Renal cortical epithelial cell (primary cell): ENCODE data around the gene STK32C. TPM values are rescaled to one million over a fixed set of nuclear protein-coding genes. Genes with fewer than 3 reads are reported as not detected.

Experiments
- DNase-seq: peaks from one replicate; pipeline ENCODE4 v3.0.0-alpha.2; 2011; ENCODE audit warnings: low read depth
- total RNA-seq: library from RNA; depleted of rRNA; stranded (reverse); fragments of >200 nt; gene quantifications from 2 replicates; pipeline ENCODE4 v1.2.3, GENCODE V29; 2014

The STK32C gene
- total RNA-seq, 1 donor from 2014 or later = 9.2 TPM

DNA sequence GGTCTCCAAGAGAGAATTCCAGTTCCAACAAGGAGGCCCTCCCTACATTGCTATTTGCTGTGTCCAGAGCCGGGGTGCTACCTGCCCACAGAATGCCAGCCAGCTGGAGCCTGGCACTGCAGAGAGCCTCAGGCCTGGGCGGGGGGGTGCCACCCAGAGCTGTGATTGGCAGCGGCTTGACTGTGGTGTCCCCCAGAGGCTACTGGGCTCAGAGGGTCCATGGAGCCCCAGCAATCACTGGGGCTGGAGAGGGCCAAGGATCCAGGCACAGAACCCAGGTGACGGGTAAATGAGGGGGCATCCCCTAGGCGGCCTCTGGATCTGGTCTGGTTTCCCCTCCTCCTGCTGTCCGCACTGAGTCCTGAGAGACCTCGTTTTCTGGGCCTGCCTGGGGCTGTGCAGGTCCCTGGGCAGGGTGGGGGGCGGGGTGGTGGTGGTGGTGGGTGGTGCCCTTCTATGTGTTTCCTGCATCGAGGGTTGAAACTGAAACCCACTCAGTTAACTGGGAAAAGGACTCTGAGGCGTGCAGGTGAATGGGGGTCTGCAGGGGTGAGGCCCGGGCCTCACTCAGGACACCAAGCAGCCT is 108.4 kb downstream of the STK32C start:
- DNase-seq = no peak

DNA sequence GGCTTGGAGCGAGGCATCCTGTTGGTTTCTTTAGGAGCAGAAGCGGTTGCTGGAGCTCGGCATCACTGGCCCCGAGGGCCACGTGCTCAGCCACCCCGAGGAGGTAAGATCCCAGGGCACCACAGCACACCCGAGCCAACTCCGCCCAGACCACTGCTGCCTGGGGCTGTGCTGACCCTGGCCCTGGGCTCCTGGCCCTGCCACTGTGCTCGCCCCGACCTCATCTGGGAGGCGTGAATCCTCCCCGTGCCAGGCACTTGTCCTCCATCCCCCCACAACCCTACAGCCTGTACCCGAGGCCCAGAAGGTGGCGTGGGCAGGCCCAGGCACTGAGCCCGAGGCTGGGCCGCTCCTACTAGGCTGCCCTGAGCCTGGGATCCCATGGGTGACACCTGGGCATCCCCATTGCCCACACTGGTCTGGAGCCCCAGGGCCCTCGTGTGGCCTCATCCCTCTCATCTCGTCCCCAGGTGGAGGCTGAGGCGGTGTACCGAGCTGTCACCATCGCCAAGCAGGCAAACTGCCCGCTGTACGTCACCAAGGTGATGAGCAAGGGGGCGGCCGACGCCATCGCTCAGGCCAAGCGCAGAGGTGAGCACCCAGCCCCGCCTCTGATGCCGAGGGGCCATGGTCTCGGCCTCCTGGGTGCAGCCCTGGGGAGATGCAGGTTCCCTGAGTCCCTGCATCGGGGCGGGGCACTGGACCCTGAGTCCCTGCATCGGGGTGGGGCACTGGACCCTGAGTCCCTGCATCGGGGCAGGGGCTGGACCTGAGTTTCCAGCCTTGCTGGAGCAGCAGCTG is 109.2 kb downstream of the STK32C start:
- no peak for DNase-seq

DNA sequence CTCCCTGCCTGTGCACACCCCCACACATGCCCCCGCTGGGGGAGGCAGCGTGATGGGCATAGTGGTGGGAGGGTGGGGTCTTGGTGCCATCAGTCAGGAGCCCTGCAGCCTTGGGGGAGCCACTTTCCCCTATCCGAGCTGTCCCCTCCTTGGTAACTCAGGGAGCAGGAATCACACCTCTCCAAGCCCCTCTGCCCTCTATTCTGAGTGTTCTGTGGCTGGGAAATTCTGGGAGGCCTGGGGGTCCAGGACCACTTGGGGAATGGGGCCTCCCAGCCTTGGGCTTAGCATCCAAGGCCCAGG is 109.7 kb downstream of the STK32C start:
- no peak for DNase-seq

DNA sequence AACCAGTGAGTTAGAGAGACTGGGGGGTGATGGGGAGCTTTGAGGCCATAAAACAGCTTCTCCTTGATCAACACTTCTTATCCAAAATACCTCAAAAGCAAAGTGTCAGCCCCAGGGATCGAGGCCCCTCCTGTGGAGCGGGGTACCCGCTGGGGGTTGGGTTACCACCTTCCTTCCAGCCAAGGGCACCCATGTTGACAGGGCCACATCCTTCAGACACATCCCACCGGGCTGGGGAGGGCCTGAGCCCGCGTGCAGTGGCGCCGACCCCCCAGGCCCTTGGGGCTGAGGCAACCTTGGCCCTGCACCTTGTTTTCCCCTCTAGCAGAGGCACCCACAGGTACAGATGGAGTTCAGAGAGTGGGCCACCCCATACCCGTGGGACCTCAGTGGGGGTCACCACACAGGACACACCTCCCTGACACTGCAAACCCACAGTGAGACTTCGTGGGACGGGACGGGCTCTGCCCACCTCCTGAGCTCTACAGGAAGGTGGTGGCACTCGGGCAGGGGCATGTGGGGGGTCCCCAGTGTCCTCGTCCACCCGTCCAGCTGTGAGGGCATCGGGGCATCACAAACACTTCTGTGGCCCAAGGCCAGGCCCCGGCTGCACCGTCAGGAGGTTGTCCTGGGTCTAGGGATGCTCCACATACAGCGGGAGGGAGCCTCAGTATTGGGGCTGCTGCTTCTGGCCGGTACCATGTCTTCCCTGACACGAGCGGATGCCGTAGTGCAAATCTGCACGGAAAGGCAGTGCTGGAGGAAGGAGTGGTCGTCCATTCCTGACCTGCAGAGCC is 110.3 kb downstream of the STK32C start:
- DNase-seq = no peak

GRCh38 chr10:132196178-132197113 is 111.3 kb downstream of the STK32C start:
- no peak for DNase-seq

DNA sequence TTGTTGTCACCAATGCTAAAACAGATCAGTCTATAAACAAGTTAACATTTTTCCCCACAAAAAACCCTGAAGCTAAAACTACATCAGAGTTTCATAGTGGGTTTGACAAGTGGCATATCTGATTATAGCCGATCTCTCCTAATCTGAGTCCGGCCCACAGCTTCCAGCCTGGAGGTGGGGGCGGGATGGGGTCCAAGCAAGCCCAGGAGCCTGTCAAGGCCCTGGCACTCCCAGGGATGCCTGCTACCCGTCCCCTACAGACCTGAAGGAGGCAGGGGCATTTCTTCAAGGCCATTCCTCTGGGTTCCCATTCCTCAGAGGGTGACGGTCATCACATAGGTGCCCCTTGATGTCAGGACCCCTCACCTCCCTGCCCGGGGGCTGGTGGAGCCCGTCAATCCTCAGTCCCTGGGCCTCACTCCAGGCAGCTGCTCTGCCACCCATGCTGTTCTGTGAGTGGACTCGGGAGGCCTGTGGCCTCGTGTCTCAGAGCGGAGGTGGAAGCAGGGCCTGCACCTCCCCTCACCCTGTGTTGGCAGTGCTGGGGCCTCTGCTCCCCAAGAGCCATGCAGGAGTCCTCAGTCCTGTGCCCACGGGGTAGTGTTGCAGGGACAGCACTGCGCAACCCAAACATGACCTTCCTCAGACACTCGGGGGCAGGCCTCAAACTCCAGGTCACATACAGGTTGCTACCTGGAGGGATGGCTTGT is 112.2 kb downstream of the STK32C start:
- no peak for DNase-seq

DNA sequence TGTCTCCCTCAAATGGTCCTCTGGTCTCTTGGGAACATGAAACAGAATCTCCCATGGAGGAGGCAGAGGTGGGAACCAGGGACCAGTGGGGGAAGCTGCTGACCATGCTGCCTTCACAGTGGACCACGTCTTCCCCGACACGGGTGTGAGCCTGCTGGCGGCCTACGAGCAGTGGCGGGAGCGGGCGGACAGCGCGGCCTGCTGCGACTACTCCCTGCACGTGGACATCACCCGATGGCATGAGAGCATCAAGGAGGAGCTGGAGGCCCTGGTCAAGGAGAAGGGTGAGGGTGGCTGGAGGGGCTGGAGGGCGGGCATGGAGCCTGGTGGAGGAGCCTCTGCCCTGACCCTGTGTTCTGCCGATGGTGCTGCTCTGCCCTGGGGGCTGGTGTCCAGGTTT is 113.0 kb downstream of the STK32C start:
- no peak for DNase-seq

DNA sequence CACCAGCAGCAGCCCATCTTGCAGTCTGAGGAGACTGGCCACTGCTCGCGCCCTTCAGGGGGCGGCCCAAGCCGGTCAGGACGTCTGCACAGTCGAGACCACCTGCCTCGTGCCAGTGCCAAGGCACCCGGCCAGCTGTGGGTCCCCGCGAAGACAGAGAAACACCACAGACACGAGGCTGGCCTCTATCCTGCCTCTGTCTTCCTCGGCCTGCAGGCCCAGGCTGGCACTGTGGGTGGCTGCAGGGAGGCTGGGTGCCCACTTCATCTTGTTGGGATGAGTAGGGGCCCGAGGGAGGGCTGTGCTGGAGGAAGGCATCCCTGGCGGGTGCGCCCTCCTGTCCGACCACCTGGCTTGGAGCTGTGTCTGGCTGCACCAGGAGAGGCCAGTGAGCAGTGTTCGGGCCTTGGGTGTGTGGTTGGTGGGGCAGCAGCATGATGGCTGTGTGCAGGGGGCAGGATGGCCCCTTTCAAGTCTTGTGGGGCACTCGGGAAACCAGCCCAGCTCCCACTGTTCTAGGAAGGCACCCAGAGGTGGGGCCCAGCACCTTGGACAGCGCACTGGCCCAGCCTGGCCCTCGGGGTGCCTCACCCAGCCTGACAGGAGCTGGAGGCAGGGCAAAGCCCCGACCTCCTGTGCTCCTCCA is 113.7 kb downstream of the STK32C start:
- DNase-seq = no peak

DNA sequence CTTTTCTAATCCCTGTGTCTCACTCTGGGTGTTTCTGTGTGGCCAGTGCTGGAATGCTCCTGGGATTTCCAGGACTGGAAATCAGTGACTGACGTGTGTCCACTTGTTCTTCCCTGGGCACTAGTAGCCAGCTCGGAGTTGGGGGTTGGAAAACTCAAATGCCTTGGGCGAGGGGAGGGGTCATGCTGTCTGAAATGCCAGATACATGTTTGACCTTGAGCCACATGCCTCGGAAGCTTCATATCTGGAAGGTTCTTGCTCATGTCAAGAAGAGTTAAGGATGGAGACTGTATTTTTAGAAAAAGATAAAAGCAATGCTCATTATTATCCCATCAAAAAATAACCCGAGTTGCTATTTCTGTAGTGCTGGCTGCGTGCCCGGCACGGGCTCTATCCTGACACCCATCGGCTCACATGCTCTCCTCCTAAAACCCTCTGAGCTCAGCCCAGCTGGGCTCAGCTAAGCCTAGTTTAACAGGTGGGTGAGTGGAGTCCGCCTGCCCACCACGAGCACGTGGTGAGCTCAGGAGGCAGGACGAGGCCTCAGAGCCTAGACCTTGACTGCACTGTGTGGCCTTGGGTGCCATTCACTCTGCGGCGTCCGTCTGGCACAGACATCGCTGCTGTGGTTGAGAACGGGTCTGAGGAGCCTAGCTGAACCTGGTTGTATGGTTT is 114.6 kb downstream of the STK32C start:
- no peak for DNase-seq

- no peak for DNase-seq
Observed at GRCh38 chr10:132192076-132192975, 115.4 kb downstream of the STK32C start.

DNA sequence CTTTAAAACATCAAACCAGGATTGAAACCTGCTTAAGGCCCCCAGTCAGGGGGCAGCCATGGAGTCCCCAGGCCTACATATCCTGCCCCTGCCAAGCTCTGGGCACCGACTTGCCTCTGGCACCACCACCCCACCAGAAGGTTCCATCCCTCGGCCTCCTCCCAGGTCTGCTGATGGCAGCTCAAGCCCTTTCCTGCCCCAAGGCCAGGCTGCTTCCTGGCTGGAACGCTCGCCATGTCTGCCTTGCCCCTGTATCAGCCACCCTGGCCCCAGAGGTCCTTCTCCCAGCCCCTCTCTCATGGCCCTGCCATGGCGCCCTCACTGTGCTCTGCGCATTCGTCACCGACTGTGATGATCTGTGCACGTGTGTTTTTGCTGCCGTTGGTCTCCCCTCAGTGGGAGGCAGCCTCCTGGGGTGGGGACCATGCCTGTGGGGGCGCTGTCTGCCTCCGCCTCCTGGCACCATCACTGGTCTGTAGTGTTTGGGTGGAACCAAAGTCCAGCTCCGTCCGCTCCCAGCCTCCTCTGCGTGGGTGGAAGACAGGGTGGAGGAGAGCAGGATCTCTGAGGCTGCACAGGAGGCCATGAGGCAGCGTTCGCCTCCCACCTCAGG is 117.8 kb downstream of the STK32C start:
- DNase-seq = no peak

DNA sequence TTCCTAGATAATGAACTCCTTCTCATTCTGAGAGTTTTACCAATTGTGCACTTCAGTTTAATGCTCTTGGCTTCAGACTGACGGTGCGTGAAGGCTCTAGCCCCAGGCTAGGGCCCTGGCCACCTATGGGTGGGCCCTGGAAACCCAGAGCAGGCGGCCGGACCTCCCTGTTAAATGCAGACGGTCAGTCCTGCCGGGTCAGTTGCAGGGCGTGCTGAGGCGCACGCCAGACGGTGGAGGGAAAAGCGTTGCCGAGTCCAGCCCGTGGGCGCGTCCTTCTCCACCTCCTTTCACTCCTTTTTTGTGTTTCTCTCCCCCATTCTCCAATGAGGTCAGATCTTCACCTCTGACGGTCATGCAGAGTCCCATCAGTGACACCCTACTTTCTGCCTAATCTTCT is 118.7 kb downstream of the STK32C start:
- DNase-seq = no peak

DNA sequence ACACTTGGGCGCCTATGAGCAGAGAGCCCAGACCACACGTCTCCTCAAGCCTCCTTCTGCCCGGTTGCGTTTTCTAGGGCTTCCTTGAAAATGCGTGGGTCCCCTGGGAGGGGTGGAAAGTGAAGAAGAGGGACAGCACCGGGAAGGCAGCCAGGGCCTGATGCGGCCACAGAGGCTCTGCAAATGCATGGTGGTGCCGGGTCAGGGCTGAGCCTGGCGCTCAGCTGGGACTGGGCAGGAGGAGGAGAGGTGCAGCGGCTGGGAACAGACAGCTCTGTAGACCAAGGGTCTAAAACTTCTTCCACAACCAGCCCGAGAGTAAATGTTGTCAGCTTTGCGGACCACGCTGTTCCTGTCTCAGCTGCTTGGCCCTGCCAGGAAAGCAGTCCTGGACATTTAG is 119.4 kb downstream of the STK32C start:
- DNase-seq = no peak

DNA sequence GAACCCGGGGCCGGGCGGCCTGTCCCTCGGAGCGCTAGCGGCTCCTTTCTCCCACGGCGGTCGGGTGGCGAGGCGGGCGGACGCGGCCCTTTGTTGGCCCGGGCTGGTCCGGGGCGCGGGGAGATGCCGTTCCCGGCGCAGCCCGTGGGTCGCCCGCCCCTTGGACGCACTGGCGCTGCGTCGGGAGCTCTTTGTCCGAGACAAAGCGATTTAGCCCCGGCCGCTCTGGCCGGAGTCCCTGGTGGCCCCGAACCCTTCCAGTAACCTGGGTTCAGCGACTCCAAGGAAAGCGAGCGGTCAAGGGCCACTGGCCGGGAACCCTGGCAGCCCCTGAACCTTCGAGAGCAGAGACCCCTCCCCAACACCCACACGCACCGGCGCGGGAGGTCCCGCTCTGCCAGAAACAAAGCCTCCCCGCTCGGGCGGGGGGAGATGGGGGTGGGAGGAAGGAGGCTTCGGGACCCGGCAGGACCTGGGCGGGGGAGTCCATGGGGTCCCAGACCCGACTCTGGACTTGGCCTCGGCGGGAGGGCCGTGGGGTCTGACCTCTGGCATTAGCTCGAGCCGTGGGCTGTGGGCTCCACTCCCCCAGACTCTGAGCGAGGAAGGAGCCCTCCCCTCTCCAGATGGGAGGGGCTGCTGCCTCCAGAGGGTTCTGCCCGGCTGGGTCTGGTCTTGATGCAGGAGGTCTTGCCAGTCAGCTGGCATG is 120.2 kb downstream of the STK32C start:
- no peak for DNase-seq

DNA sequence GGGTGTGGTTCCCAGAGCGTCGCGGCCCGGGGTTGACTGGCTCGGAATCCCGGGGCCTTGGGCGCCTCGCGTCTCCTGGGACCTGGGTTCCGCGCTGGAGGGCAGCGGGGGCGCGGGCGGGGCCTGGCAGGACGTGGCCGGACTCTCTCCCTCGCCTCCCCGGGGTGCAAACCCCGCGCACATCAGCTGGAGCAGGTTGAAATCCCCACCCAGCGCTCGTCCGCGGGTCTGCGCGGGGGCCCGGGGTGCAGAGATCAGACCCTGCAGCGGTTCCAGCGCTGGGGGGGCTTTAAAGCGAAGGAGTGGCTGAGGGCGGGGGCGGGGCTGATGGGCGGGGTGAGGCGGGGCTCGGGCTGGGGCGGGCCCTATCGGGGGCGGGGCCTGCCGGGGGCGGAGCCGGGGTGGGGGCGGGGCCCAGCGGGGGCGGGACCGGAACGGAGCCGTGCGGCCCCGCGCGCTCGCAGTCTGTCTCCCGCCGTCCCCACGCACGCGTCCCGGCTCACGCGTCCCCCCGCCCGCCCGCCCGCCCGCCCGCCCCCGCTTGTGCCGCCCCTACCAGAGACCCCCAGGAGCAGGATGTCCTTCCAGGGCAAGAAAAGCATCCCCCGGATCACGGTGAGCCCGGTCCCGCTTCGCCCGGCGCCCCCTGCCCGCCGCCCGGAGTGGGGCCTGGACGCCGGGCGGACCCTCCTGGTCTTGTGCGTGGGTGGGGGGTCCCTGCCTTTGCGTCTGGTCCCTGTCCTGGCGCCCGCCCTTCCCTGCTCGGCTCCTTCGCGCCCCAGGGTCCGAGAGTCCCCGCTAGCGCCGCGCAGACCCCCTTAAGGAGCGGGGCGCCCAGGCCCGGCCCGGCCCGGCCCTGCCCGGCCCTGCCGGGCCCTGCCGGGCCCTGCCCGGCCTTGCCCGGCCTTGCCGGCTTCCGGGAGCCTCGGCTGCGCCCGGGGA is 121.0 kb downstream of the STK32C start, which contains the start of gene DPYSL4:
DPYSL4 (plus strand) TSS at position 461 of the 942 bp plus-strand sequence; CDS start at position 577, 116 bp downstream.
- no peak for DNase-seq

GRCh38 chr10:132185601-132186487 is 121.9 kb downstream of the STK32C start:
- DNase-seq = no peak
